NCI-H446 treated with DMSO at 0.1 percent for 48 hours (cell line): Measurements from ENCODE around the gene SMIM11.
"Not testable (repeated sequence)": the region's sequence is repeated elsewhere in the genome, so short reads cannot be mapped to it uniquely, and the experiment has no call there.

Experiments used
- DNase-seq: peaks from one replicate; lab custom pipeline; 2025; lab: John Stamatoyannopoulos, UW

SMIM11 gene

GRCh38 chr21:34423805-34424204 is 48.5 kb downstream of the SMIM11 start, which contains the start of gene SMIM34:
SMIM34 (minus strand) TSS chr21:34423951; CDS start chr21:34423839, 112 bp downstream.
- DNase-seq, result not testable (repeated sequence)

- not testable (repeated sequence) for DNase-seq
These were observed 52.0 kb downstream of the SMIM11 start for GRCh38 chr21:34427339-34427738.

- DNase-seq, result not testable (repeated sequence)
These were observed 53.1 kb downstream of the SMIM11 start for GRCh38 chr21:34428441-34428840.

GRCh38 chr21:34429710-34430109 is 54.4 kb downstream of the SMIM11 start:
- not testable (repeated sequence) for DNase-seq
